ENCODE measurements around the gene LRRC42. TPM values are rescaled to one million over a fixed set of nuclear protein-coding genes. Genes with fewer than 3 reads are reported as not detected.
"Not testable (repeated sequence)": the region's sequence is repeated elsewhere in the genome, so short reads cannot be mapped to it uniquely, and the experiment has no call there.

LRRC42 gene
- total RNA-seq, 1 donor from 2014 or later: 18.1 TPM

- Histone ChIP-seq H3K27me3 (no peaks in the 10 kb centered on the region), H3K4me1 (peaks cover 5% of the 10 kb centered on the region), H3K4me3 (no peak overlapping the region), H3K27ac (no peak overlapping the region), H3K36me3 (no peaks in the 10 kb centered on the region), H3K9me3 (no peaks in the 10 kb centered on the region)
- intact Hi-C loops (cut with DNase I): no loop called here
- no peak for TF ChIP-seq CTCF (IDR thresholded peaks at IDR 0.05)
- DNase-seq (no peak), ATAC-seq (no peak)
These were observed 53.8 kb downstream of the LRRC42 start for GRCh38 chr1:53999920-54000319.

GRCh38 chr1:54001591-54001990, 55.4 kb downstream of the LRRC42 start:
- intact Hi-C loops (cut with DNase I): no loop called here

GRCh38 chr1:54002544-54003248, 56.5 kb downstream of the LRRC42 start:
- Histone ChIP-seq H3K27ac (no peak overlapping the region), H3K9me3 (no peaks in the 10 kb centered on the region), H3K27me3 (no peaks in the 10 kb centered on the region), H3K4me3 (no peak overlapping the region), H3K36me3 (no peaks in the 10 kb centered on the region), H3K4me1 (peaks cover 5% of the 10 kb centered on the region)
- intact Hi-C loops (cut with DNase I): no loop called here
- no peak for DNase-seq
- ATAC-seq: peak; percentile 21
- no peak for TF ChIP-seq CTCF (IDR thresholded peaks at IDR 0.05)

More at GRCh38 chr1:54001591-54001990, 55.4 kb downstream of the LRRC42 start:
- Histone ChIP-seq H3K4me1 (peaks cover 5% of the 10 kb centered on the region), H3K36me3 (no peaks in the 10 kb centered on the region), H3K9me3 (no peaks in the 10 kb centered on the region), H3K4me3 (no peak overlapping the region), H3K27me3 (no peaks in the 10 kb centered on the region), H3K27ac (no peak overlapping the region)
- no peak for DNase-seq
- peak; percentile 81 for ATAC-seq
- TF ChIP-seq CTCF (IDR thresholded peaks at IDR 0.05): no peak

- Histone ChIP-seq H3K4me1 (peaks cover 5% of the 10 kb centered on the region), H3K4me3 (no peak overlapping the region), H3K27ac (no peak overlapping the region), H3K36me3 (no peaks in the 10 kb centered on the region), H3K9me3 (no peaks in the 10 kb centered on the region), H3K27me3 (no peaks in the 10 kb centered on the region)
- no peak for ATAC-seq
- intact Hi-C loops (cut with DNase I): no loop called here
- DNase-seq: no peak
- TF ChIP-seq CTCF (IDR thresholded peaks at IDR 0.05): no peak
These were observed 57.1 kb downstream of the LRRC42 start for GRCh38 chr1:54003249-54003646.

GRCh38 chr1:54003750-54004480, 57.8 kb downstream of the LRRC42 start:
- H3K27ac ChIP-seq; H3K4me1 ChIP-seq; H3K4me3 ChIP-seq; H3K27me3 ChIP-seq; intact Hi-C loops (cut with DNase I); H3K36me3 ChIP-seq; ATAC-seq; H3K9me3 ChIP-seq: not testable (repeated sequence)
- DNase-seq: peak; percentile 54

GRCh38 chr1:54004481-54005049, 58.4 kb downstream of the LRRC42 start:
- intact Hi-C loops (cut with DNase I): no loop called here
- Histone ChIP-seq H3K4me1 (peaks cover 5% of the 10 kb centered on the region), H3K36me3 (no peaks in the 10 kb centered on the region), H3K27ac (no peak overlapping the region), H3K9me3 (no peaks in the 10 kb centered on the region), H3K4me3 (no peak overlapping the region), H3K27me3 (no peaks in the 10 kb centered on the region)
- TF ChIP-seq CTCF (IDR thresholded peaks at IDR 0.05): no peak
- peak; percentile 42 for DNase-seq
- ATAC-seq: no peak
